K562 treated with DMSO at 1 percent for 24 hours (cell line): ENCODE measurements around the gene ABCC12. TPM values are rescaled to one million over a fixed set of nuclear protein-coding genes. Genes with fewer than 3 reads are reported as not detected.

Experiments used
- total RNA-seq: library from RNA; unstranded; fragments of 300-600 nt; gene quantifications from 2 replicates; pipeline ENCODE4 v1.2.3, GENCODE V29; 2022; ENCODE audit warnings: low read depth; ENCODE audit not compliant: insufficient read depth

Gene ABCC12
- total RNA-seq, result not detected in 2 replicates

DNA sequence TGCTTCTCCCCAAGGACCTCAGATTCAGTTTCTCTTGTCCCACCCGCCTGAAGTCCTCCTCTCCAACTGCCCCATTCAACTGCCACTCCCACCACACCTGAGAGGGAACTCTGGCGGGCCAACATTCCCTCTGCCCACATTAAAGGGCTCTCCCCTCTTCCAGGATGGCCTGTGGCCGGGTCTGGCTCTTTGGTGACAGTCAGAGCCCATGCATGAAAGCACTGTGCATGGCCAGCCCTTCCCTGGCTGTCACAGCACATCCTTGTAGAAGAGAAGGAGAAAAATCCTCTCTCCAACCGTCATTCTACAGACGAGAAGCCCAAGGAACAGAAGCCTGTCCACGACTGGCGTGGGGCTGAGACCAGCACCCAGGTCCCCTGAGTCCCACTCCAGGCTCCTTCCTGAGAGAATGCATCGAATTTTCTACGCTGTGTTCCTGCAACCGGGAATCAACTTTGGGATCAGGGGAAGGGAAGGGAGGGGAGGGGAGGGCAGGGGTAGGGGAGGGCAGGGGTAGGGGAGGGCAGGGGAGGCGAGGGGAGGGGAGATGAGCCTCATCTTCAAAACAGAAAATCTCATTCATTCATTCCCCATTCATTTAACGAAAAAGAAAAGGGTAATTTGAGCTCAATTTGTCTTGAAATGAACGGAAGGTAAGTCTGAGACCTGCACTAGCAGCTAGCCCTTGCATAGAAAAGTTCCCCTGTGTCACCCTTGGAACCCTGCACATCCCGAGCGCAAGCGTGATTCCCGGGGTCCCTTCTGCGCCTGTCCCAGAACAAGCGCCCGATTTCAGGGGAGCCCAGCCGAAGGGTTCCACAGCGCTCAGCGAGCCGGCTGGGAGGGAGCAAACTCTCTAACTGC, at the start of gene ABCC12:
ABCC12 (minus strand) TSS at position 68 of the 864 bp plus-strand sequence. CDS start 9,569 bp downstream, outside the sequence.

Other genes with a start within 250 kb of the ABCC12 start
- 17.2 and 19.4 TPM in 2 replicates for gene LONP2, start 88.3 kb upstream of the ABCC12 start, total RNA-seq
- 0.79 and 1.00 TPM in 2 replicates for gene ABCC11, start 91.5 kb upstream of the ABCC12 start, total RNA-seq
- gene SIAH1, start 229.4 kb upstream of the ABCC12 start, total RNA-seq, result 11.0 and 13.5 TPM in 2 replicates